ENCODE data around the gene CSTPP1. TPM values are rescaled to one million over a fixed set of nuclear protein-coding genes. Genes with fewer than 3 reads are reported as not detected.

Gene CSTPP1
- total and polyA plus RNA-seq, 2 donors (not counting 3 experiments of a cell fraction or from before 2014, with no cell fraction given), result 25.9 to 38.2 TPM

DNA sequence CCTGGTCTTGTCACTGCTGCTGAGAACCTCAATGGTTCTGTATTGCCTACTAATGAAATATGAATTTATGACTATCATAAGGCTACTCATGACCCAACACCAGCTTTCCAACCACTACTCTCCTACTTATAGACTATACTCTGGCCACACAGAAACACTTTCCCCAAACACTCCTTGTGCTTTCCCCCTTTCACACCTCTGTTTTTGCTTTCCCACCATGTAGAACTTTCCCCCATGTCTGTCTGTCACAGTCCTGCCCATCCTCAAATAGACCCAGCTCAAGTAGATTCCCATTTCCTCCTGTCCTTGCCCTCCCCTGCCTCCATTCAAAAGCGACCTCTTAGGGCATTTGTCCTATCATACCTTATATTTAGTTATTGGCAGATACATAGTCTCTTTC lies 134.2 kb downstream of the CSTPP1 start:
- Histone ChIP-seq H3K9me3 (replicated peaks; ENCODE audit: control insufficient read depth, insufficient read depth, low read length) (no peaks in the 10 kb centered on the region), H3K79me2 (ENCODE audit: control insufficient read depth, insufficient read depth, low read length) (no peaks in the 10 kb centered on the region), H3K9me1 (replicated peaks; ENCODE audit: control insufficient read depth, extremely low read depth, insufficient read depth, low read length) (no peaks in the 10 kb centered on the region), H3K4me3 (replicated peaks in 1 of 3; ENCODE audit: insufficient read depth in 1 of 3, low read depth in 1 of 3, low read length in 3 of 3) (no peak overlapping the region), H3K27ac (ENCODE audit: insufficient read depth, low read depth, low read length) (no peak overlapping the region), H3K36me3 (ENCODE audit: control insufficient read depth in 2 of 2, extremely low read depth in 1 of 2, insufficient read depth in 2 of 2, low read length in 2 of 2) (no peaks in the 10 kb centered on the region), H2AFZ (ENCODE audit: low read depth, low read length) (no peak overlapping the region), H4K20me1 (replicated peaks; ENCODE audit: control insufficient read depth, extremely low read depth, insufficient read depth, low read length) (no peaks in the 10 kb centered on the region), H3K4me2 (ENCODE audit: insufficient read depth, low read length) (no peak overlapping the region), H3K9ac (replicated peaks; ENCODE audit: extremely low read depth, insufficient read depth, low read length) (no peak overlapping the region), H3K27me3 (ENCODE audit: control insufficient read depth in 2 of 2, insufficient read depth in 2 of 2, low read length in 2 of 2) (no peaks in the 10 kb centered on the region), H3K4me1 (ENCODE audit: control insufficient read depth, extremely low read depth, insufficient read depth, low read length) (peaks cover 6% of the 10 kb centered on the region)
- no peak for FAIRE-seq
- ChIA-PET POLR2A (no interaction called here), CTCF (no interaction called here)
- TF ChIP-seq, protein P1, sequence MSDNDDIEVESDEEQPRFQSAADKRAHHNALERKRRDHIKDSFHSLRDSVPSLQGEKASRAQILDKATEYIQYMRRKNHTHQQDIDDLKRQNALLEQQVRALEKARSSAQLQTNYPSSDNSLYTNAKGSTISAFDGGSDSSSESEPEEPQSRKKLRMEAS (IDR thresholded peaks at IDR 0.05; ENCODE audit: insufficient read depth, insufficient read length), result no peak
- TF ChIP-seq EZH2 (IDR thresholded peaks at IDR 0.05; ENCODE audit: borderline replicate concordance, low read depth, low read length, severe bottlenecking) (no peak), POLR2AphosphoS5 (IDR thresholded peaks at IDR 0.05; ENCODE audit: insufficient read depth, low read depth, low read length) (no peak), MYC (IDR thresholded peaks at IDR 0.05; ENCODE audit: low read depth, low read length) (no peak), POLR2A (IDR thresholded peaks at IDR 0.05; ENCODE audit: low read depth, low read length) (no peak), JUN (IDR thresholded peaks at IDR 0.05; ENCODE audit: borderline replicate concordance, insufficient read depth, insufficient read length, low read depth) (no peak), GATA2 (IDR thresholded peaks at IDR 0.05; ENCODE audit: insufficient read depth, insufficient read length, low read depth, low read length) (no peak), FOS (IDR thresholded peaks at IDR 0.05; ENCODE audit: borderline replicate concordance, insufficient read depth, low read length) (no peak)
- TF ChIP-seq, protein P2, sequence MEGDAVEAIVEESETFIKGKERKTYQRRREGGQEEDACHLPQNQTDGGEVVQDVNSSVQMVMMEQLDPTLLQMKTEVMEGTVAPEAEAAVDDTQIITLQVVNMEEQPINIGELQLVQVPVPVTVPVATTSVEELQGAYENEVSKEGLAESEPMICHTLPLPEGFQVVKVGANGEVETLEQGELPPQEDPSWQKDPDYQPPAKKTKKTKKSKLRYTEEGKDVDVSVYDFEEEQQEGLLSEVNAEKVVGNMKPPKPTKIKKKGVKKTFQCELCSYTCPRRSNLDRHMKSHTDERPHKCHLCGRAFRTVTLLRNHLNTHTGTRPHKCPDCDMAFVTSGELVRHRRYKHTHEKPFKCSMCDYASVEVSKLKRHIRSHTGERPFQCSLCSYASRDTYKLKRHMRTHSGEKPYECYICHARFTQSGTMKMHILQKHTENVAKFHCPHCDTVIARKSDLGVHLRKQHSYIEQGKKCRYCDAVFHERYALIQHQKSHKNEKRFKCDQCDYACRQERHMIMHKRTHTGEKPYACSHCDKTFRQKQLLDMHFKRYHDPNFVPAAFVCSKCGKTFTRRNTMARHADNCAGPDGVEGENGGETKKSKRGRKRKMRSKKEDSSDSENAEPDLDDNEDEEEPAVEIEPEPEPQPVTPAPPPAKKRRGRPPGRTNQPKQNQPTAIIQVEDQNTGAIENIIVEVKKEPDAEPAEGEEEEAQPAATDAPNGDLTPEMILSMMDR (IDR thresholded peaks at IDR 0.05; ENCODE audit: extremely low read depth in 1 of 2, insufficient read depth in 1 of 2, low read depth in 1 of 2, low read length in 2 of 2), result no peak
- dilution Hi-C loops (cut with MboI; ENCODE audit: extremely low pct_ligation_motif_present, low sequenced_read_pairs) (no loop called here), intact Hi-C loops (cut with micrococcal nuclease) (no loop called here)
- no peak for DNase-seq (ENCODE audit: low read depth, low spot score)
- no TSS peak for BruUV-seq (replicated peaks)

Measured in endothelial cell of umbilical vein (primary cell).